ENCODE results near the gene CAB39. TPM values are rescaled to one million over a fixed set of nuclear protein-coding genes. Genes with fewer than 3 reads are reported as not detected.

The CAB39 gene
- total and polyA plus RNA-seq, 2 donors (not counting 1 experiment from before 2014, with no cell fraction given), result 51.1 to 72.3 TPM

DNA sequence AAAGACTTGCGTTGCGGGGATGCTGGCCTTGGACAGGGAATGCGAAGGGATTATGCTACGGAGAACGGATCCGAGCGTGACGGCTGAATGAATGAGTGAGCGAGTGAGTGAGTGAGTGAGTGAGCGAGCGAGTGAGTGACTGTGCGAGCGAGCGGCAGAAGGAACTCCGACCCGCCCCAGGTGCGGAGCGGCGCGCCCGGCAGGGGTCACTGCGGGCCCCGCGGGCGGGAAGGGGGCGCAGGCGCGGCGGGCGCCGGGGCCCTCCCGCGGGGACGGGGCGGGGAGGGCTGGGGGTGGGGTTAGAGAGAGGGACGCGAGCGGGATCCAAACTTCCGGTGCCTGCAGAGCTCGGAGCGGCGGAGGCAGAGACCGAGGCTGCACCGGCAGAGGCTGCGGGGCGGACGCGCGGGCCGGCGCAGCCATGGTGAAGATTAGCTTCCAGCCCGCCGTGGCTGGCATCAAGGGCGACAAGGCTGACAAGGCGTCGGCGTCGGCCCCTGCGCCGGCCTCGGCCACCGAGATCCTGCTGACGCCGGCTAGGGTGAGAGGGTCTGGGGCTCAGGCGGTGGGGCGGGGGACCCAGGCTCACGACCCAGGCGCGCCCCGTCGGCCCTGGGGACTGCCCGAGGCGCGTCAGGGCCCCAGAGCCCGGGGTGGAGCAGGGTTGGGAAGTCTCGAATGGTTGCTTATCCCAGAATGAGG lies 152.1 kb downstream of the CAB39 start, which contains the start of gene ITM2C:
Gene ITM2C (plus strand): TSS at position 338 of the 702 bp plus-strand sequence. CDS start 84 bp downstream, at position 422.
- H3K79me2 ChIP-seq (ENCODE audit: control insufficient read depth, insufficient read depth, low read length), result no peaks in the 10 kb centered on the region
- H4K20me1 ChIP-seq (ENCODE audit: control insufficient read depth, extremely low read depth, insufficient read depth, low read length), result no peaks in the 10 kb centered on the region
- peak within 1 kb of the TSS; percentile 78 for H2AFZ ChIP-seq (ENCODE audit: low read length)
- TF ChIP-seq, protein P1, sequence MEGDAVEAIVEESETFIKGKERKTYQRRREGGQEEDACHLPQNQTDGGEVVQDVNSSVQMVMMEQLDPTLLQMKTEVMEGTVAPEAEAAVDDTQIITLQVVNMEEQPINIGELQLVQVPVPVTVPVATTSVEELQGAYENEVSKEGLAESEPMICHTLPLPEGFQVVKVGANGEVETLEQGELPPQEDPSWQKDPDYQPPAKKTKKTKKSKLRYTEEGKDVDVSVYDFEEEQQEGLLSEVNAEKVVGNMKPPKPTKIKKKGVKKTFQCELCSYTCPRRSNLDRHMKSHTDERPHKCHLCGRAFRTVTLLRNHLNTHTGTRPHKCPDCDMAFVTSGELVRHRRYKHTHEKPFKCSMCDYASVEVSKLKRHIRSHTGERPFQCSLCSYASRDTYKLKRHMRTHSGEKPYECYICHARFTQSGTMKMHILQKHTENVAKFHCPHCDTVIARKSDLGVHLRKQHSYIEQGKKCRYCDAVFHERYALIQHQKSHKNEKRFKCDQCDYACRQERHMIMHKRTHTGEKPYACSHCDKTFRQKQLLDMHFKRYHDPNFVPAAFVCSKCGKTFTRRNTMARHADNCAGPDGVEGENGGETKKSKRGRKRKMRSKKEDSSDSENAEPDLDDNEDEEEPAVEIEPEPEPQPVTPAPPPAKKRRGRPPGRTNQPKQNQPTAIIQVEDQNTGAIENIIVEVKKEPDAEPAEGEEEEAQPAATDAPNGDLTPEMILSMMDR (conservative IDR thresholded peaks at IDR 0.05 in 1 of 2, IDR thresholded peaks at IDR 0.05 in 1 of 2; ENCODE audit: low read depth in 1 of 2, low read length in 2 of 2), result peak; percentile 18 to 22
- no peak for TF ChIP-seq EZH2 (IDR thresholded peaks at IDR 0.05; ENCODE audit: low read length, missing control alignments)
- H3K4me2 ChIP-seq (ENCODE audit: extremely low read depth, insufficient read depth, low read length), result peak within 1 kb of the TSS; percentile 88
- peaks cover 3% of the 10 kb centered on the region for H3K4me1 ChIP-seq (ENCODE audit: control insufficient read depth, extremely low read depth, insufficient read depth, low read length)
- H3K9me3 ChIP-seq (ENCODE audit: control insufficient read depth, insufficient read depth, low read depth, low read length), result no peaks in the 10 kb centered on the region
- no peaks in the 10 kb centered on the region for H3K36me3 ChIP-seq (ENCODE audit: control insufficient read depth, insufficient read depth, low read length)
- peak within 1 kb of the TSS; percentile 78 to 92 (median 82) for H3K4me3 ChIP-seq (replicated peaks in 1 of 4; ENCODE audit: control extremely low read depth in 1 of 4, insufficient read depth in 1 of 4, low read depth in 3 of 4, low read length in 4 of 4)
- peak; percentile 53 to 66 for DNase-seq (ENCODE audit: low read depth in 2 of 2)
- peaks cover 15% of the 10 kb centered on the region for H3K27me3 ChIP-seq (ENCODE audit: control insufficient read depth, insufficient read depth, low read length)
- H3K27ac ChIP-seq (ENCODE audit: insufficient read depth, low read length), result no peak within 1 kb of the TSS
- peak within 1 kb of the TSS; percentile 74 for H3K9ac ChIP-seq (ENCODE audit: insufficient read depth, low read length)

DNA sequence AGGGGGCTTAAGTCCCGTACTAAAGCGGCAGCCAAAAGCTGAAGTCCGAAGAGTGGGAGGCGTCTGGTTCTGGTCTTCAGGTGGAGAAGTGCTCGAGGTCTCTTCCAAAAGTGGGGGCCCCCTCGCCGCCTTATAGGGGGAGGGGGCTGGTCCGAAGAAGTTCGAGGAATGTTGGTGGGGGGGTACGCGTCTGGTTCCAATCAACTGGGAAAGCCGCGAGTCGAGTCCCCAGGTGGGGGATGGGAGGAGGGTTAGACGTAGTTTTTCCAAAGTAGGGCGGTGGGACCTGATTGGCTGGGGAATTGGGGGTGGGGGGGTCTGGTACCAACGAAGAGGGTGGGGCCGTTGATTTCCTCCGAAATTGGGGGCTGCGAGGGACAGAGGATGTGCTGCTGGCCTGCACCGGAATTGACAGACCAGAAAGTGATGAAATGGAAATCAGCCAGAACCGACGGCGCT lies 152.7 kb downstream of the CAB39 start:
- peak overlapping the region; percentile 74 for H3K9ac ChIP-seq (ENCODE audit: insufficient read depth, low read length)
- H3K27ac ChIP-seq (ENCODE audit: insufficient read depth, low read length), result no peak overlapping the region

More for the DNA sequence above, 152.7 kb downstream of the CAB39 start:
- Histone ChIP-seq H3K9me3 (ENCODE audit: control insufficient read depth, insufficient read depth, low read depth, low read length) (no peaks in the 10 kb centered on the region), H3K79me2 (ENCODE audit: control insufficient read depth, insufficient read depth, low read length) (no peaks in the 10 kb centered on the region), H3K4me1 (ENCODE audit: control insufficient read depth, extremely low read depth, insufficient read depth, low read length) (peaks cover 3% of the 10 kb centered on the region), H3K4me2 (ENCODE audit: extremely low read depth, insufficient read depth, low read length) (peak overlapping the region; percentile 88), H3K36me3 (ENCODE audit: control insufficient read depth, insufficient read depth, low read length) (no peaks in the 10 kb centered on the region), H3K27me3 (ENCODE audit: control insufficient read depth, insufficient read depth, low read length) (peaks cover 15% of the 10 kb centered on the region), H3K4me3 (replicated peaks in 1 of 4; ENCODE audit: control extremely low read depth in 1 of 4, insufficient read depth in 1 of 4, low read depth in 3 of 4, low read length in 4 of 4) (peak overlapping the region; percentile 78 to 92 (median 82)), H2AFZ (ENCODE audit: low read length) (peak overlapping the region; percentile 78), H4K20me1 (ENCODE audit: control insufficient read depth, extremely low read depth, insufficient read depth, low read length) (no peaks in the 10 kb centered on the region)
- no peak for DNase-seq (ENCODE audit: low read depth in 2 of 2)
- TF ChIP-seq, protein P1 (conservative IDR thresholded peaks at IDR 0.05 in 1 of 2, IDR thresholded peaks at IDR 0.05 in 1 of 2; ENCODE audit: low read depth in 1 of 2, low read length in 2 of 2), result no peak
- TF ChIP-seq EZH2 (IDR thresholded peaks at IDR 0.05; ENCODE audit: low read length, missing control alignments), result no peak

Measured in fibroblast of lung (primary cell).